ENCODE results near the gene GAS2. TPM values are rescaled to one million over a fixed set of nuclear protein-coding genes. Genes with fewer than 3 reads are reported as not detected.
"Not testable (repeated sequence)": the region's sequence is repeated elsewhere in the genome, so short reads cannot be mapped to it uniquely, and the experiment has no call there.

The GAS2 gene
- total RNA-seq, 1 experiment from 2014 or later: 2.8 TPM

DNA sequence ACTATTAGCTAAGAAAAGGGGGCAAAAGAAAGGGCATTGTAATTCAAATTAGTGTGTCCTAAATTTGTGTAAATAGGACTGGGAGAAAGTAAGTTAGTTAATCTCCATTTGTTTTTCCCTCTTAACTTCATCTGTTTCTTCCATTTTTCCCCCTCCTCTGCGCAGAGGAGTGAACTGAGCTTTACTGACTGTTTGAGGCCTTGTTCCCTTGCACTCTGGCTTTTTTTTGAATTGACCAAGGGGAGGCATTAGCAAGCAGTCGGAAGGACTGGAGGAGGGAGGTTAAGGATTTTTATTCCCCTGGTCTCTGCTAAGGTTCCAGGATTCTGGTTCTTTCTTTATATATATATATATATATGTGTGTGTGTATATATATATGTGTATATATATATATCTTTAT lies 25.5 kb upstream of the GAS2 start:
- no peak for DNase-seq
- no peak for TF ChIP-seq EZH2 (IDR thresholded peaks at IDR 0.05; ENCODE audit: low read depth)
- TF ChIP-seq, protein P1, sequence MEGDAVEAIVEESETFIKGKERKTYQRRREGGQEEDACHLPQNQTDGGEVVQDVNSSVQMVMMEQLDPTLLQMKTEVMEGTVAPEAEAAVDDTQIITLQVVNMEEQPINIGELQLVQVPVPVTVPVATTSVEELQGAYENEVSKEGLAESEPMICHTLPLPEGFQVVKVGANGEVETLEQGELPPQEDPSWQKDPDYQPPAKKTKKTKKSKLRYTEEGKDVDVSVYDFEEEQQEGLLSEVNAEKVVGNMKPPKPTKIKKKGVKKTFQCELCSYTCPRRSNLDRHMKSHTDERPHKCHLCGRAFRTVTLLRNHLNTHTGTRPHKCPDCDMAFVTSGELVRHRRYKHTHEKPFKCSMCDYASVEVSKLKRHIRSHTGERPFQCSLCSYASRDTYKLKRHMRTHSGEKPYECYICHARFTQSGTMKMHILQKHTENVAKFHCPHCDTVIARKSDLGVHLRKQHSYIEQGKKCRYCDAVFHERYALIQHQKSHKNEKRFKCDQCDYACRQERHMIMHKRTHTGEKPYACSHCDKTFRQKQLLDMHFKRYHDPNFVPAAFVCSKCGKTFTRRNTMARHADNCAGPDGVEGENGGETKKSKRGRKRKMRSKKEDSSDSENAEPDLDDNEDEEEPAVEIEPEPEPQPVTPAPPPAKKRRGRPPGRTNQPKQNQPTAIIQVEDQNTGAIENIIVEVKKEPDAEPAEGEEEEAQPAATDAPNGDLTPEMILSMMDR (conservative IDR thresholded peaks at IDR 0.05): no peak
- intact Hi-C loops (cut with micrococcal nuclease; ENCODE audit: unreplicated experiment): no loop called here
- Histone ChIP-seq H2AFZ (no peak overlapping the region), H4K20me1 (ENCODE audit: insufficient read depth) (no peaks in the 10 kb centered on the region), H3K27ac (no peak overlapping the region), H3K4me1 (replicated peaks; ENCODE audit: insufficient read depth) (no peaks in the 10 kb centered on the region), H3K4me2 (no peak overlapping the region), H3K36me3 (ENCODE audit: low read depth) (no peaks in the 10 kb centered on the region), H3K4me3 (no peak overlapping the region), H3K9me3 (ENCODE audit: insufficient read depth, low read depth) (no peaks in the 10 kb centered on the region), H3F3A (ENCODE audit: insufficient read depth, low read depth) (no peaks in the 10 kb centered on the region; the same call in 1 of the 2 replicates), H3K27me3 (ENCODE audit: insufficient read depth, low read depth) (no peaks in the 10 kb centered on the region), H3K9me2 (ENCODE audit: insufficient read depth) (no peaks in the 10 kb centered on the region), H3K79me2 (ENCODE audit: low read depth) (no peaks in the 10 kb centered on the region)
- BruUV-seq (replicated peaks): no TSS peak
- POLR2A ChIA-PET (ENCODE audit: unreplicated experiment): no interaction called here
- CTCF ChIA-PET: no interaction called here

DNA sequence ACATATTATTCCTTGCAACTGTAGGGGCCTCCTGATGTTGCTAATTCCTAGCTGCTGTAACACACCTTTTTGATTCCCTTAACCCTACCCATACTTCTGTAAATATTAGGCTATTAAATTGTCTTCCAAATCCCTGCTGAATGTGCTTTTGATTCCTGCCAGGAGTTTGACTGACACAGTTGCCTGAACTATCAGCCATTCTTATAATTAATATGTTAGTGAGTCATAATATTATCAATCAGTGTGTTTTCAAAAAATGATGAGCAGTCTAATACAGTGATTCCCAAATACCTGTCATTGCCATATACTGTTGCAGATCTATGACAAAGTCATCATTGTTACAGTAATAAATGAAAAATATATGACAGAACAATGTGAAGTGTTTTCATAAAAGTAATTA lies 24.9 kb upstream of the GAS2 start:
- no peak for TF ChIP-seq EZH2 (IDR thresholded peaks at IDR 0.05; ENCODE audit: low read depth)
- TF ChIP-seq, protein P1 (conservative IDR thresholded peaks at IDR 0.05): no peak
- H3K4me1 ChIP-seq (replicated peaks; ENCODE audit: insufficient read depth): no peaks in the 10 kb centered on the region
- H4K20me1 ChIP-seq (ENCODE audit: insufficient read depth): no peaks in the 10 kb centered on the region
- POLR2A ChIA-PET (ENCODE audit: unreplicated experiment): interaction anchor here (0.7 kb wide), 1 partner anchor 81 kb away, joined by 30 read pairs; no protein-coding TSS in a partner anchor
- DNase-seq: no peak
- H3K27ac ChIP-seq: no peak overlapping the region
- H3K27me3 ChIP-seq (ENCODE audit: insufficient read depth, low read depth): no peaks in the 10 kb centered on the region
- CTCF ChIA-PET: no interaction called here
- H3K79me2 ChIP-seq (ENCODE audit: low read depth): no peaks in the 10 kb centered on the region
- no TSS peak for BruUV-seq (replicated peaks)
- no peaks in the 10 kb centered on the region for H3K9me3 ChIP-seq (ENCODE audit: insufficient read depth, low read depth)
- H2AFZ ChIP-seq: no peak overlapping the region
- H3F3A ChIP-seq (ENCODE audit: insufficient read depth, low read depth): no peaks in the 10 kb centered on the region; the same call in 1 of the 2 replicates
- intact Hi-C loops (cut with micrococcal nuclease; ENCODE audit: unreplicated experiment): no loop called here
- no peaks in the 10 kb centered on the region for H3K36me3 ChIP-seq (ENCODE audit: low read depth)
- no peaks in the 10 kb centered on the region for H3K9me2 ChIP-seq (ENCODE audit: insufficient read depth)
- no peak overlapping the region for H3K4me2 ChIP-seq
- no peak overlapping the region for H3K4me3 ChIP-seq

DNA sequence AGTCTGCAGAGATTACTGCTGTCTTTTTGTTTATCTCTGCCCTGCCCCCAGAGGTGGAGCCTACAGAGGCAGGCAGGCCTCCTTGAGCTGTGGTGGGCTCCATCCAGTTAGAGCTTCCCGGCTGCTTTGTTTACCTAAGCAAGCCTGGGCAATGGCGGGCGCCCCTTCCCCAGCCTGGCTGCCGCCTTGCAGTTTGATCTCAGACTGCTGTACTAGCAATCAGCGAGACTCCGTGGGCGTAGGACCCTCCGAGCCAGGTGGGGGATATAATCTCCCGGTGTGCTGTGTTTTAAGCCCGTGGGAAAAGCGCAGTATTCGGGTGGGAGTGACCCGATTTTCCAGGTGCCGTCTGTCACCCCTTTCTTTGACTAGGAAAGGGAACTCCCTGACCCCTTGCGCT lies 14.1 kb upstream of the GAS2 start:
- H3F3A ChIP-seq (ENCODE audit: insufficient read depth, low read depth); H3K9me2 ChIP-seq (ENCODE audit: insufficient read depth); H3K79me2 ChIP-seq (ENCODE audit: low read depth); H3K4me3 ChIP-seq; H3K4me2 ChIP-seq; H4K20me1 ChIP-seq (ENCODE audit: insufficient read depth); POLR2A ChIA-PET (ENCODE audit: unreplicated experiment); DNase-seq; H3K9me3 ChIP-seq (ENCODE audit: insufficient read depth, low read depth); H3K27me3 ChIP-seq (ENCODE audit: insufficient read depth, low read depth); BruUV-seq (replicated peaks); H3K27ac ChIP-seq; H3K36me3 ChIP-seq (ENCODE audit: low read depth); H3K4me1 ChIP-seq (replicated peaks; ENCODE audit: insufficient read depth); intact Hi-C loops (cut with micrococcal nuclease; ENCODE audit: unreplicated experiment); H2AFZ ChIP-seq; CTCF ChIA-PET: not testable (repeated sequence)

DNA sequence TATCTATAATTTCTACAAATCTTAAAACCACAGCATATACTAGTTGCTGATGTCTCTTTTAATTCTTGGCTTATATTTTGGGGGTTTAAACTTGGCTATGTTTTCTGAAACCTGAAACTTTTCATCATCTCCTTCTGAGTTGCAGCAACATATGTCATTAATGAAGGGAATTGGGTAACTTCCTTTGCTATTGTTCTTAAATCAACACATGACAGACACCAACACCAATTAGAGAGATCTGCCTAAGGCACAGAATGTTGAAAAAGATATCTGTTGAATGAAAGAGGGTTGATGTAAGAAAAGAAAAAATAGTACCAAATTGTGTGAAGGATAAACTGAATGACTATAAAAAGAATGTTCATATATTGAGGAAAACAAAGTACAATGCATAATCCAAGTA lies 10.3 kb upstream of the GAS2 start:
- Histone ChIP-seq H3K9me3 (ENCODE audit: insufficient read depth, low read depth) (no peaks in the 10 kb centered on the region), H3K36me3 (ENCODE audit: low read depth) (no peaks in the 10 kb centered on the region), H3K4me3 (no peak overlapping the region), H3F3A (ENCODE audit: insufficient read depth, low read depth) (no peaks in the 10 kb centered on the region), H3K27ac (no peak overlapping the region), H3K27me3 (ENCODE audit: insufficient read depth, low read depth) (no peaks in the 10 kb centered on the region), H3K4me1 (replicated peaks; ENCODE audit: insufficient read depth) (no peaks in the 10 kb centered on the region), H3K9me2 (ENCODE audit: insufficient read depth) (no peaks in the 10 kb centered on the region), H4K20me1 (ENCODE audit: insufficient read depth) (no peaks in the 10 kb centered on the region), H3K4me2 (no peak overlapping the region), H3K79me2 (ENCODE audit: low read depth) (no peaks in the 10 kb centered on the region), H2AFZ (no peak overlapping the region)
- no TSS peak for BruUV-seq (replicated peaks)
- no peak for TF ChIP-seq EZH2 (IDR thresholded peaks at IDR 0.05; ENCODE audit: low read depth)
- TF ChIP-seq, protein P1 (conservative IDR thresholded peaks at IDR 0.05): no peak
- CTCF ChIA-PET: no interaction called here
- DNase-seq: no peak
- intact Hi-C loops (cut with micrococcal nuclease; ENCODE audit: unreplicated experiment): no loop called here
- POLR2A ChIA-PET (ENCODE audit: unreplicated experiment): no interaction called here

Measured in PC-9 (cell line).